ENCODE measurements around the gene MGAT4A. TPM values are rescaled to one million over a fixed set of nuclear protein-coding genes. Genes with fewer than 3 reads are reported as not detected.

MGAT4A gene
- total RNA-seq, 4 donors from 2014 or later = 4.1 to 11.6 (median 7.1) TPM

DNA sequence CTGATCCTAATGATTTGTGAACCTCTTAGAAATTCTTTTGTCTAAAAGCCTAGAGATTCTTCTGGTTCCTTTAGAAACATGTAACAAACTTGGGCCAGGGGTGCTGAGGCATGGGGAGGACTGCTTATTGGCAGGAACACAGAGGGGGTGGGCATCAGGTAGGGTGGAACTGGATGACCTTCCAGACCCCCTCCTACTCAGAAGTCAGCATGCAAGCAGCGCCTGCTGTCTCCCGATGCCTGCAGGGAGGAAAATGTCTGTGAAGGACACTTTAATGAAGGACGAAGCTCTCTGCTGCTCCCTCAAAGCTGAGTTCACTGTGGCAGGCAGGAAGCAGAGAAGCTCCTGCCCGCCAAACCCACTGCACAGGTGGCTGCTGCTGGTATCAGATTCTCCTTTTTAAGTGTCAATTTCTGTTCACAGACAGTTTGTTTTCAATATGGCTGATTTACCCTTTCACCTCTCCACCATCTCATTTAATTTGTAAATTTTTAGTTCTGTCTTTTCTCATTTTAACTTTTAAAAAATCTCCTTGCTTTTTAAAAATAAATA is 142.0 kb downstream of the MGAT4A start:
- no peak for DNase-seq
- H3K27ac ChIP-seq = no peak overlapping the region
- H3K4me3 ChIP-seq = no peak overlapping the region
- peaks cover 0 to 43% (median 0%) of the 10 kb centered on the region in 3 donors for H3K36me3 ChIP-seq
- no peaks in the 10 kb centered on the region for H3K27me3 ChIP-seq
- H3K9me3 ChIP-seq = no peaks in the 10 kb centered on the region
- no peak for TF ChIP-seq POLR2A (IDR thresholded peaks at IDR 0.05)
- no peak for TF ChIP-seq CTCF (IDR thresholded peaks at IDR 0.05)
- intact Hi-C loops (cut with DNase I) = no loop called here
- H3K4me1 ChIP-seq = no peaks in the 10 kb centered on the region
- WGBS, 2 donors = 85 to 90% methylated on average over 4 of the region's 4 CpGs

GRCh38 chr2:98586551-98587140 is 144.3 kb downstream of the MGAT4A start:
- Histone ChIP-seq H3K27me3 (no peaks in the 10 kb centered on the region), H3K4me1 (no peaks in the 10 kb centered on the region), H3K9me3 (no peaks in the 10 kb centered on the region), H3K4me3 (no peak overlapping the region), H3K36me3 (peaks cover 0 to 56% (median 0%) of the 10 kb centered on the region in 3 donors), H3K27ac (no peak overlapping the region)
- TF ChIP-seq CTCF (IDR thresholded peaks at IDR 0.05) (no peak), POLR2A (IDR thresholded peaks at IDR 0.05) (no peak)
- DNase-seq = no peak
- whole genome bisulfite sequencing, 2 donors = 78 to 89% methylated on average over 2 to 6 of the region's 6 CpGs
- intact Hi-C loops (cut with DNase I) = no loop called here

DNA sequence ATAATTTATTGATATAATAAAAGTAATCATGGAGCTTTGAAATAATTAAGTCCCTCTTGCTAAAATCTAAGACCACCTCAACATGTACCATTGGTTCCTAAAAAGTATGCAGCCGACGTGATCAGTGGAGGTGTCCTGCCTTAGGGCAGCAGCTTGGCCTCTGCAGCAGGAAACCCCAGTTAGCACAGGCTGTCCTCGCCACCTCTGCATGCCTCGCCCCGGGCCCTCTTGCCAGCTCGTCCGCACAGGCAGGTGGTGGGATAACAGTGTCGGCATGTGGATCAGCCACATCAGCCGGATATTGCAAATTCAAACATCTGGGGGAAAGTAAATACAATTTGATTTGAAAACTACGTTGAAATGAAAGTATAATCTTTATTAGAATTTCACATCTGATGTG is 145.5 kb downstream of the MGAT4A start:
- WGBS, 2 donors = 87 to 93% methylated on average over 10 of the region's 10 CpGs
- Histone ChIP-seq H3K36me3 (peaks cover 0 to 62% (median 0%) of the 10 kb centered on the region in 3 donors), H3K27ac (no peak overlapping the region), H3K4me1 (no peaks in the 10 kb centered on the region), H3K27me3 (no peaks in the 10 kb centered on the region), H3K4me3 (no peak overlapping the region), H3K9me3 (no peaks in the 10 kb centered on the region)
- DNase-seq = no peak
- TF ChIP-seq POLR2A (IDR thresholded peaks at IDR 0.05) (no peak), CTCF (IDR thresholded peaks at IDR 0.05) (no peak)
- intact Hi-C loops (cut with DNase I) = no loop called here

- H3K9me3 ChIP-seq = no peaks in the 10 kb centered on the region
- 100% methylated on average over 3 to 6 of the region's 10 CpGs for WGBS, 2 donors
- no peak overlapping the region for H3K4me3 ChIP-seq
- intact Hi-C loops (cut with DNase I) = no loop called here
- TF ChIP-seq POLR2A (IDR thresholded peaks at IDR 0.05) (no peak), CTCF (IDR thresholded peaks at IDR 0.05) (no peak)
- H3K27me3 ChIP-seq = no peaks in the 10 kb centered on the region
- H3K27ac ChIP-seq = no peak overlapping the region
- H3K36me3 ChIP-seq = peaks cover 0 to 76% (median 0%) of the 10 kb centered on the region in 3 donors
- no peak for DNase-seq
- H3K4me1 ChIP-seq = no peaks in the 10 kb centered on the region
Observed at GRCh38 chr2:98583816-98584618, 146.9 kb downstream of the MGAT4A start.

DNA sequence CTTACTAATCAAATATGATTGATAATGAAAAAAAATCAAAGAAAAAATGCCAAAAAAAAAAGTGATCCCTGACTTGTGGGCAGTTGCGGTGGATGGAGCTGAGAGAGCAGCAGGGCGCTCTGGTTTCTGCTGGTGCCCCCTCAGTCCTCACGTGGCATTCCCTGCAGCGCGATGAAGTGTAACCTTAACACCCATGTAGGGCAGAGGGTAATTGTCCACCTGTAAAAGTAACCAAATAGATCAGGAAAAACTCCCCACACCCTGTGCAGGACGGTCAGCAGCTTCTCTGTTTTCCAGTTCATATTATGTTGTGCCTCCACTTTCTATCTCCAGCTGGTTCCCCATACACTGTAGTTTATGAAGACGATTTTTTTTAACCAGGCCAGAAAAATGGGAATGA is 147.7 kb downstream of the MGAT4A start:
- intact Hi-C loops (cut with DNase I) = no loop called here

More for the DNA sequence above, 147.7 kb downstream of the MGAT4A start:
- Histone ChIP-seq H3K4me1 (no peaks in the 10 kb centered on the region), H3K27ac (no peak overlapping the region), H3K9me3 (no peaks in the 10 kb centered on the region), H3K36me3 (peaks cover 0 to 81% (median 3%) of the 10 kb centered on the region in 3 donors), H3K4me3 (no peak overlapping the region), H3K27me3 (no peaks in the 10 kb centered on the region)
- TF ChIP-seq POLR2A (IDR thresholded peaks at IDR 0.05) (no peak), CTCF (IDR thresholded peaks at IDR 0.05) (no peak)
- DNase-seq = no peak
- 74 to 88% methylated on average over 5 to 7 of the region's 7 CpGs for WGBS, 2 donors

Data from esophagus squamous epithelium (tissue), 5 donors.